Brain microvascular endothelial cell (primary cell): ENCODE results near the gene AFM.

Experiments used
- DNase-seq: peaks from one replicate; pipeline ENCODE4 v3.0.0-alpha.2; 2020
- H3K27ac ChIP-seq: fragments of 250-450 bp; sonication (Bioruptor Pico); 2 replicates; pipeline ENCODE4 v1.5.1; 2020; ENCODE audit warnings: mild to moderate bottlenecking, moderate library complexity
- H3K27me3 ChIP-seq: fragments of 250-450 bp; sonication (Bioruptor Pico); replicated peaks from 2 replicates; pipeline ENCODE4 v1.5.1; 2020; ENCODE audit warnings: mild to moderate bottlenecking
- H3K36me3 ChIP-seq: fragments of 250-450 bp; sonication (Bioruptor Pico); replicated peaks from 2 replicates; pipeline ENCODE4 v1.5.1; 2020; ENCODE audit warnings: mild to moderate bottlenecking
- H3K4me3 ChIP-seq: 2 replicates; pipeline ENCODE4 v1.5.1; 2011; ENCODE audit warnings: low read depth, mild to moderate bottlenecking, control low read depth, low read length, moderate library complexity
- in situ Hi-C: cut with HindIII; loops from 2 replicates; pipeline ENCODE4 v1.10.0; 2017; ENCODE audit warnings: low sequenced_read_pairs, low pct_ligation_motif_present
- TF ChIP-seq, protein P1 (sequence below): IDR thresholded peaks from 2 replicates; pipeline ENCODE4 v1.5.1; 2011; ENCODE audit warnings: low read depth, mild to moderate bottlenecking, moderate library complexity, low read length, control low read depth, inconsistent platforms; ENCODE audit errors: missing control alignments

The AFM gene

DNA sequence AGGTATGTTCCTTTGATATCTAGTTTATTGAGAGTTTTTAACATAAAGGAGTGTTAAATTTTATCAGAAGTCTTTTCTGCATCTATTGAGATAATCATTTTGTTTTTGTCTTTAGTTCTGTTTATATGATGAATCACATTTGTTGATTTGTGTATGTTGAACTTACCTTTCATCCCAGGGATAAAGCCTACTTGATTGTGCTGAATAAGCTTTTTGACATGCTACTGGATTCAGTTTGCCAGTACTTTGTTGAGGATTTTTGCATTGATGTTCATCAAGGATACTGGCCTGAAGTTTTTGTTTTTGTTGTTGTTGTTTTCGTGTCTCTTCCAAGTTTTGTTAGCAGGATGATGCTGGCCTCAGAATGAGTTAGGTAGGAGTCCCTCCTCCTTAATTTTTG, 10.8 kb upstream of the AFM start:
- in situ Hi-C loops: no loop called here
- TF ChIP-seq, protein P1, sequence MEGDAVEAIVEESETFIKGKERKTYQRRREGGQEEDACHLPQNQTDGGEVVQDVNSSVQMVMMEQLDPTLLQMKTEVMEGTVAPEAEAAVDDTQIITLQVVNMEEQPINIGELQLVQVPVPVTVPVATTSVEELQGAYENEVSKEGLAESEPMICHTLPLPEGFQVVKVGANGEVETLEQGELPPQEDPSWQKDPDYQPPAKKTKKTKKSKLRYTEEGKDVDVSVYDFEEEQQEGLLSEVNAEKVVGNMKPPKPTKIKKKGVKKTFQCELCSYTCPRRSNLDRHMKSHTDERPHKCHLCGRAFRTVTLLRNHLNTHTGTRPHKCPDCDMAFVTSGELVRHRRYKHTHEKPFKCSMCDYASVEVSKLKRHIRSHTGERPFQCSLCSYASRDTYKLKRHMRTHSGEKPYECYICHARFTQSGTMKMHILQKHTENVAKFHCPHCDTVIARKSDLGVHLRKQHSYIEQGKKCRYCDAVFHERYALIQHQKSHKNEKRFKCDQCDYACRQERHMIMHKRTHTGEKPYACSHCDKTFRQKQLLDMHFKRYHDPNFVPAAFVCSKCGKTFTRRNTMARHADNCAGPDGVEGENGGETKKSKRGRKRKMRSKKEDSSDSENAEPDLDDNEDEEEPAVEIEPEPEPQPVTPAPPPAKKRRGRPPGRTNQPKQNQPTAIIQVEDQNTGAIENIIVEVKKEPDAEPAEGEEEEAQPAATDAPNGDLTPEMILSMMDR: no peak
- Histone ChIP-seq H3K27ac (no peak overlapping the region), H3K4me3 (no peak overlapping the region), H3K27me3 (peaks cover 2% of the 10 kb centered on the region), H3K36me3 (no peaks in the 10 kb centered on the region)
- no peak for DNase-seq

DNA sequence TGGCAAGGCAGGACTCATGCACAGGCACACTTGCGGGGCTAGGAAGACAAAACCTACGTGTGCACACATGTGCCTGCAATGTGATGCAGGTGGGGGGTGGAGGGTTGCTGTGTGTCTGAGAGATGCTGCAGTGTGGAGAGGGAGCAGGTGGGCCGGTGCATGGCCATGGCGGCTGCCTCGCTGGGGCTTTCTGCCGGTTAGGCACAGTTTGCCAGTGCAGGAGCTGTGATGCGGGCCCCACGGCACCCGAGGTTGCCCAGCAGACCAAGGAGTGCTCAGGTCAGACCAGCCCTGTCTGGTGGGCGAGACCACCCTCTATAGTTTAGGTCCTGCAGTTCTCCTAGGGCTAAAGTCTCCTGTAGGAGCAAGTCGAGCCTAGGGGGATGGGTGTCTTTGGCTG, 4.4 kb upstream of the AFM start:
- in situ Hi-C loops: no loop called here
- DNase-seq: no peak
- no peak overlapping the region for H3K27ac ChIP-seq
- no peak overlapping the region for H3K4me3 ChIP-seq
- no peaks in the 10 kb centered on the region for H3K27me3 ChIP-seq
- no peaks in the 10 kb centered on the region for H3K36me3 ChIP-seq
- TF ChIP-seq, protein P1: no peak

DNA sequence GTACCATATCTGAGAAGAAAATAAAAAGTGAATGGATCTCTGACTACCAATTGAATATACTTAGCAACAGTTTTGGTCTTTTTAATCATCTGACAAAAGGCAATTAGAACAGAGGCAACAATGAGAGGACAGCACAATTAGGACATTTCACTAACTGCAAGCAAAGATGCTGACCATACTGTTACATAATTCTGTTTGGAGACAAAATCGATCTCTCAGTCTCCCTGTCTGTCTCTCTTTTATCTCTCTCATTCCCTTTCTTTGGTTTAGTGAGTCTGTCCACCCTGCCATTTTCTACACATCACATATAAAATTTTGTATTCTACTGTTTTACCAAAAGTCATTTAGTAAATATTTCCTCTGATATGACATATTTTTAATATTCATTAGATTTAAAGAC, 2.2 kb upstream of the AFM start:
- in situ Hi-C loops: no loop called here
- DNase-seq: no peak
- TF ChIP-seq, protein P1: no peak
- H3K4me3 ChIP-seq: no peak overlapping the region
- H3K27me3 ChIP-seq: no peaks in the 10 kb centered on the region
- H3K36me3 ChIP-seq: no peaks in the 10 kb centered on the region
- H3K27ac ChIP-seq: no peak overlapping the region

GRCh38 chr4:73485085-73485484, 3.5 kb downstream of the AFM start:
- no peak overlapping the region for H3K4me3 ChIP-seq
- no peaks in the 10 kb centered on the region for H3K36me3 ChIP-seq
- H3K27ac ChIP-seq: no peak overlapping the region
- in situ Hi-C loops: no loop called here
- H3K27me3 ChIP-seq: no peaks in the 10 kb centered on the region
- TF ChIP-seq, protein P1: no peak
- no peak for DNase-seq

GRCh38 chr4:73485596-73485995, 4.1 kb downstream of the AFM start:
- TF ChIP-seq, protein P1: no peak
- H3K36me3 ChIP-seq: no peaks in the 10 kb centered on the region
- H3K27me3 ChIP-seq: no peaks in the 10 kb centered on the region
- H3K4me3 ChIP-seq: no peak overlapping the region
- no peak overlapping the region for H3K27ac ChIP-seq
- no peak for DNase-seq
- in situ Hi-C loops: no loop called here

GRCh38 chr4:73486497-73486896, 5.0 kb downstream of the AFM start:
- Histone ChIP-seq H3K4me3 (no peak overlapping the region), H3K36me3 (no peaks in the 10 kb centered on the region), H3K27ac (no peak overlapping the region), H3K27me3 (no peaks in the 10 kb centered on the region)
- no peak for DNase-seq
- TF ChIP-seq, protein P1: no peak
- in situ Hi-C loops: no loop called here
